ENCODE measurements around the gene TNNI3K. TPM values are rescaled to one million over a fixed set of nuclear protein-coding genes. Genes with fewer than 3 reads are reported as not detected.

The TNNI3K gene
- total RNA-seq, 2 experiments from 2014 or later = not detected

- ChIA-PET CTCF (no interaction called here), POLR2A (no interaction called here)
These were observed 195.3 kb downstream of the TNNI3K start for GRCh38 chr1:74430342-74430934.

DNA sequence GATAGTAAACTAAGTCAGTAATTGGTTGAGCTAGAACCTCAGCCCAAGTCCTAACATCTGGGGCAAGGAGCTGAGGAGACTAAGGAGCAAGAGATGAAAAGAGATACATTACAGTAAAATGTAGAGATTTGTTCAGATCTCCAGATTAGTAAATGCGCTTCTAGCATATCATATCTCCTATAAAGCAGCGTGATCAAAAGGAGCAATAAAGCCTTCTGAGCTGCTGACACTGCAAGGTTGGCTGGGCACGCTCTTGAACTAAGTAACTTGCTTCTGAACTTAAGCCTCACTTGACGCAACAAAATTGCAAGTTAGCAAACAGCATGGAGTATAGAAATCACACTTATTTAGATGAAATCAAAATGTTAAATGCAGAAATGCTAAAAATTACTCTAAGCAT, 196.3 kb downstream of the TNNI3K start:
- POLR2A ChIA-PET = no interaction called here

GRCh38 chr1:74432325-74432724, 197.1 kb downstream of the TNNI3K start:
- POLR2A ChIA-PET = no interaction called here
- CTCF ChIA-PET = no interaction called here

More for the DNA sequence above, 196.3 kb downstream of the TNNI3K start:
- CTCF ChIA-PET = no interaction called here

DNA sequence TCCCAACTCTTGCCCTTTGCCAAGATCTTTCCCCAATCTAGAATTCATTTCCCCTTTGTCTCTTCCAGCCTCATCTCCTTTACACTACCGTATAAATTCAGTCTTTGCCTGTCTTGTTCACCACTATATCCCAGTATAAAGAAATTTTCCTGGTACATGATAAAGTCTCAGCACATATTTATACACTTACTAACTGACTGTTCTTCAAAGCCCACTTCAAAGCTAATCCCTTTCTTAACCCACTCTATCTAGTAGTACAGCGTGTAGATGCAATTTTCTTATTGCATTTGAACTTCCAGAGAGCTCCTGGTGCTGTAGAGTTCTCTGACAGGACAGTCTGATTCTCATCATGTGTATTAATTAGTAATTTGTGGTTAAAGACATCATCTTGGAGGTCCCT, 199.1 kb downstream of the TNNI3K start:
- CTCF ChIA-PET = no interaction called here
- POLR2A ChIA-PET = no interaction called here

GRCh38 chr1:74436078-74436477, 200.9 kb downstream of the TNNI3K start:
- ChIA-PET CTCF (no interaction called here), POLR2A (no interaction called here)

DNA sequence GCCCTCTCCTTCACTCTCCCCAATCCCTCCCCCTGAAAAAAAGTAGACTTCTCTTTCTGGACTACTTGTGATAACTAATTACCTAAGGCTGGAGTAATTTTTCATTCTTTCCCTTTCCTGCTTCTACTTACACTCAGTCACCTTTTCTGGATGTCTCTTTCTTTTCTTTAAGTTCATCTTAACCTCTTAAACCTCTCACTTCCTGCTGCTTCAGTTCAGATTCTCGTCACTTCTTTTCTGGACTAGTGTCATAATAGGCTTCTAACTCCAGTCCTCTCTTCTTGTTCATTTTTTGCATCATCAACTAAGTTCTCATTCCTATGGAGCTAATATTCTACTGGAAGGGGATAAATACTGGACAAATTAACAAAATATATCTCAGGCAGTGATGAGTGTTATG, 201.8 kb downstream of the TNNI3K start:
- ChIA-PET CTCF (no interaction called here), POLR2A (no interaction called here)

- POLR2A ChIA-PET = no interaction called here
- CTCF ChIA-PET = no interaction called here
These were observed 216.8 kb downstream of the TNNI3K start for GRCh38 chr1:74452035-74452434.

- ChIA-PET POLR2A (interaction anchor here (0.6 kb wide), 1 partner anchor 257 kb away, joined by 4 read pairs; no protein-coding TSS in a partner anchor), CTCF (no interaction called here)
These were observed 218.1 kb downstream of the TNNI3K start for GRCh38 chr1:74453277-74453676.

- CTCF ChIA-PET = no interaction called here
- POLR2A ChIA-PET = no interaction called here
These were observed 220.2 kb downstream of the TNNI3K start for GRCh38 chr1:74455390-74455789.

DNA sequence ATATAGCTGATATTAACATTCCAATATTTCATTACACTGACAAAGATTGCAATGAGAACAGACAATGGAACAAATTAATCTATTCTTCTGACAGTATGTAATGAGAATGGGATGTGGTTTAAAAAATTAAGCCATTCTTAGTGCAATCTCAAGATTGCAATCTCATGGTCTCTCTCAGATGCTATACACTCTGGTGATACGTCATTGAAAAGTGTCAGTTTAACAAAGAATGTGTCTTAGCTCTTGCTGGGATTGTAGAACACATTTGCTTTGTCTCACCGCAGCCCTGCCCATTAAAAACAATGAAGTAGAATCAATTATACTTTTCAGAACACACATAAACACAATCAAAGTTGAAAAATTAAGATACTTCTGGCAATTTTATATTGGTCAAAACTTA, 222.1 kb downstream of the TNNI3K start:
- CTCF ChIA-PET = no interaction called here
- POLR2A ChIA-PET = no interaction called here

GRCh38 chr1:74463333-74463988, 228.3 kb downstream of the TNNI3K start:
- ChIA-PET POLR2A (no interaction called here), CTCF (no interaction called here)

GRCh38 chr1:74464037-74464436, 228.8 kb downstream of the TNNI3K start:
- POLR2A ChIA-PET = no interaction called here
- CTCF ChIA-PET = no interaction called here

DNA sequence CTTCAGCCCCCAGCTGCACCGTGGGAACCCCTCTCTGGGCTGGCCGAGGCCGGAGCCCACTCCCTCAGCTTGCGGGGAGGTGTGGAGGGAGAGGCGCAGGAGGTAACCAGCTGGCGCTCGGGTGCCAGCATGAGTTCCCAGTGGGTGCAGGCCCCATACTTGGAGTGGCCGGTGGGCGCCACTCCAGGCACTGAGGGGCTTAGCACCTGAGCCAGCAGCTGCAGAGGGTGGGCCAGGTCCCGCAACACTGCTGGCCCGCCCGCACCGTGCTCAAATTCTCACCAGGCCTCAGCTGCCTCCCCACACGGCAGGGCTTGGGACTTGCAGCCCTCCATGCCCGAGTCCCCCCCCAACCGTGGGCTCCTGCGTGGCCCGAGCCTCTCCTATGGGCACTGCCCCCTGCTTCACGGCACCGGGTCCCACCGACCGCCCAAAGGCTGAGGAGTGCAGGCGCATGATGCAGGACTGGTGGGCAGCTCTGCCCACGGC, 230.1 kb downstream of the TNNI3K start:
- POLR2A ChIA-PET = no interaction called here
- CTCF ChIA-PET = no interaction called here

DNA sequence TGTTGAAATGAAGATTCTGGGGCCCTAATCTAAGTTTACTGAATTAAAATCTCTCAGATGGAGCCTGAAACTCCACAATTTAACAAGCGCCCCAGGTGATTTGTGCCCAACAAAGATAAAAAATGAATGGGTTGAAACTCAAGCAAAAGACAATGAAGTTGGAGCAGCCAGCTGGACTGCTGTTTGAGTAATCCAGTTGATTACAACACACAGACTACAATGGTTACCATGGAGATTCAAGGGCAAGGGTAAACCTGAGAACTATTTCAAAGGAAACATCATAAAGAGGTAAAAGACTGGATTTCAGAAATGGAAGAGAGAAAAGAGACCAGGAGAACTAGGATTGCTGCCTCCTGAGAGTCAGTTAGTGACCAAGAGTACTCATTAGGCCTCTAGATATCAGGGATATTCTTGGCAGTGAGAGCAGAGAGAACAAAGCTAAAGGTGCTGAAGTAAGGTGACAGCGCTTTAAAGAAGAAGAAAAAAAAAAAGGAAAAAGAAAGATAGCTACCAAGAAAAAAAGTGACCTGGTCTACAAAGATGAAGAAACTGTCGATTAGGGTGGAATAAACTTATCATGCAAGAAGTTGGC, 232.7 kb downstream of the TNNI3K start:
- ChIA-PET POLR2A (no interaction called here), CTCF (no interaction called here)

- CTCF ChIA-PET = no interaction called here
These were observed 233.9 kb downstream of the TNNI3K start for GRCh38 chr1:74468982-74469603.

GRCh38 chr1:74470251-74470650, 235.1 kb downstream of the TNNI3K start:
- CTCF ChIA-PET = no interaction called here
- POLR2A ChIA-PET = no interaction called here

More at GRCh38 chr1:74468982-74469603, 233.9 kb downstream of the TNNI3K start:
- POLR2A ChIA-PET = no interaction called here

- POLR2A ChIA-PET = no interaction called here
- CTCF ChIA-PET = no interaction called here
These were observed 235.7 kb downstream of the TNNI3K start for GRCh38 chr1:74470936-74471335.

- CTCF ChIA-PET = no interaction called here
These were observed 236.3 kb downstream of the TNNI3K start for GRCh38 chr1:74471470-74471869.

DNA sequence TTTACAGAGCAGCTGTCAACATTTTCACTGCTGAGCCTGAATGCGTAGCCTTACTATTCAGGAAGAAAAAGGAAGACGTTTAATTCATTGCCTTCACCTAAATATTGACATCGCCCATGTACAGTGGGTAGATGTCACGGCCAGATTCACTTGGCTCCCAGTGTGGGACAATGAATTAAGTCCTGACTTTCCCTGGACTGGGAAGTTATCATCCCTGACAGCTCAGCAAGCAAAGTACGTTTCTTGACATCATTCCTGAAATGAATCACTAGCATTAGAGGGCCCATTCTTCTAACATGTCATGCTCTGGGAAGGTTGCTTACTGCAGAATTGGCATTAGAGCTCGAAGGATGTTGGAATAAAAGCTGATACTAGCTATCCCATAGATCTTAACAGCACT, 239.4 kb downstream of the TNNI3K start:
- CTCF ChIA-PET = interaction anchor here (0.6 kb wide), 1 partner anchor 1019 kb away, joined by 4 read pairs; no protein-coding TSS in a partner anchor
- POLR2A ChIA-PET = no interaction called here

More at GRCh38 chr1:74471470-74471869, 236.3 kb downstream of the TNNI3K start:
- POLR2A ChIA-PET = no interaction called here

- ChIA-PET CTCF (no interaction called here), POLR2A (no interaction called here)
These were observed 243.8 kb downstream of the TNNI3K start for GRCh38 chr1:74478979-74479378.

DNA sequence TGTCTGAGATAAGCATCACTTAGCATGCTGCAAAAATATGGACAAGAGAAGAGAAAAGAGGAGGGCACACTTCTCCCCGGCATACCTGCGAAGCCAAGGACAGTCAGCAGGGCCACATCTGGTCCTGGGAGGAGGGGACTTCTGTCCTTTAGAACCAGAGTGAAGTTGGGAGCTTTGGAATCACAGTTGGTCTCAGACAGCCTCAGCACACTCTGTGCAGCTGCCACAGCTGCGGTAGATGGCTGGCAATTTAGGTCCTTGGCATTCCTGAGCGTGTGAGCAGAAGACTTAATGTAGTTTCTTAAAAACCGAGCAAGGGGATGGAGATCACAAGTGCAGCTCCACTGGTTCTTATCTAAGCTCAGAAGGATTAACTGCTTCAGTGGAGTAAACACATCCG, 244.9 kb downstream of the TNNI3K start:
- CTCF ChIA-PET = no interaction called here
- POLR2A ChIA-PET = no interaction called here
